Lower lobe of right lung (tissue), 2 donors: ENCODE data around the gene MRM2. TPM values are rescaled to one million over a fixed set of nuclear protein-coding genes. Genes with fewer than 3 reads are reported as not detected.

Experiments used
- ATAC-seq, 2 donors: fragments of 200-7000 bp; cut with Tn5 transposase; one replicate each; pipeline ENCODE4 v1.9.1; 2020 to 2022; ENCODE audit warnings: mild to moderate bottlenecking in 2 of 2, moderate library complexity in 2 of 2
- DNase-seq: peaks from one replicate; pipeline ENCODE4 v3.0.0-alpha.2; 2020
- H3K27ac ChIP-seq: fragments of 200-600 bp; one replicate; pipeline ENCODE4 v1.8.0; 2022
- H3K27me3 ChIP-seq: fragments of 200-600 bp; one replicate; pipeline ENCODE4 v1.8.0; 2022; ENCODE audit warnings: low read depth
- H3K36me3 ChIP-seq: fragments of 200-600 bp; one replicate; pipeline ENCODE4 v1.8.0; 2022; ENCODE audit warnings: mild to moderate bottlenecking
- H3K4me1 ChIP-seq: fragments of 200-600 bp; one replicate; pipeline ENCODE4 v1.8.0; 2022
- H3K4me3 ChIP-seq: fragments of 200-600 bp; one replicate; pipeline ENCODE4 v1.8.0; 2022; ENCODE audit warnings: mild to moderate bottlenecking
- H3K9me3 ChIP-seq: fragments of 200-600 bp; one replicate; pipeline ENCODE4 v1.8.0; 2022
- CTCF ChIP-seq: fragments of 200-600 bp; IDR thresholded peaks from one replicate; pipeline ENCODE4 v1.8.0; 2022; ENCODE audit warnings: antibody characterized with exemption, mild to moderate bottlenecking
- intact Hi-C: fragments of 100-400 bp; cut with DNase I; formaldehyde crosslinking; loops from one replicate; pipeline ENCODE4 v1.11.0; 2022
- total RNA-seq: library from RNA; stranded (reverse); fragmentation: NEBNext Ultra II Directional; extraction: Animal tissue kit (Norgen Biotek cat#: 25700); gene quantifications from one replicate; pipeline ENCODE4 v1.2.1, GENCODE V29; 2021
- donor health status: DM: no; HTN: yes; CAD: no; lungs with severe emphysema.

Gene MRM2
- total RNA-seq, 1 donor from 2014 or later, result 22.6 TPM

DNA sequence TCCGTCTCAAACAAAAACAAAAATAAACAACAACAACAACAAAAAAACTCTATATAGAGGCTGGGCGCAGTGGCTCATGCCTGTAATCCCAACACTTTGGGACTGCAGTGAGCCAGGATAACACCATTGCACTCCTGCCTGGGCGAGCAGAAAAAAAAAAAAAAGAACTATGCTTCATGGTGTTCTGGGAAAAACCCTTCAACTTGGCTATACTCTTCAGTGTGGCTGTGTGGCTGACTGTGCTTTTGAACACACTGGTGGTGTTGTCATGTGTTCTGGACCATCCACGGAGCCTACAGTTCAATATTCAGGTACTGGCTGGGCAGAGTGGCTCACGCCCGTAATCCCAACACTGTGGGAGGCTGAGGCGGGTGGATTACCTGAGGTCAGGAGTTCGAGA lies 45.7 kb upstream of the MRM2 start:
- Histone ChIP-seq H3K4me1 (no peaks in the 10 kb centered on the region), H3K36me3 (no peaks in the 10 kb centered on the region), H3K27me3 (no peaks in the 10 kb centered on the region), H3K4me3 (no peak overlapping the region), H3K27ac (no peak overlapping the region), H3K9me3 (no peaks in the 10 kb centered on the region)
- intact Hi-C loops, result no loop called here
- ATAC-seq (no peak), DNase-seq (no peak)
- TF ChIP-seq CTCF, result no peak

- ATAC-seq, result peak in 1 of 2 donors; percentile 42
- Histone ChIP-seq H3K9me3 (no peaks in the 10 kb centered on the region), H3K36me3 (no peaks in the 10 kb centered on the region), H3K27ac (no peak overlapping the region), H3K27me3 (no peaks in the 10 kb centered on the region), H3K4me3 (no peak overlapping the region), H3K4me1 (peaks cover 12% of the 10 kb centered on the region)
- intact Hi-C loops, result no loop called here
- DNase-seq, result no peak
- no peak for TF ChIP-seq CTCF
These were observed 41.1 kb upstream of the MRM2 start for GRCh38 chr7:2283074-2283473.

- no peak overlapping the region for H3K4me3 ChIP-seq
- TF ChIP-seq CTCF, result no peak
- intact Hi-C loops, result no loop called here
- H3K4me1 ChIP-seq, result peaks cover 12% of the 10 kb centered on the region
- DNase-seq (no peak), ATAC-seq (no peak)
- H3K27ac ChIP-seq, result no peak overlapping the region
- no peaks in the 10 kb centered on the region for H3K27me3 ChIP-seq
- H3K36me3 ChIP-seq, result peaks cover 6% of the 10 kb centered on the region
- no peaks in the 10 kb centered on the region for H3K9me3 ChIP-seq
These were observed 40.3 kb upstream of the MRM2 start for GRCh38 chr7:2282185-2282751.

- TF ChIP-seq CTCF, result no peak
- no peak for DNase-seq
- Histone ChIP-seq H3K27ac (no peak overlapping the region), H3K4me1 (peaks cover 12% of the 10 kb centered on the region), H3K9me3 (no peaks in the 10 kb centered on the region), H3K36me3 (peaks cover 14% of the 10 kb centered on the region), H3K4me3 (no peak overlapping the region), H3K27me3 (no peaks in the 10 kb centered on the region)
- ATAC-seq, result peak; percentile 29 to 61
- intact Hi-C loops, result no loop called here
These were observed 39.5 kb upstream of the MRM2 start for GRCh38 chr7:2281541-2281940.

DNA sequence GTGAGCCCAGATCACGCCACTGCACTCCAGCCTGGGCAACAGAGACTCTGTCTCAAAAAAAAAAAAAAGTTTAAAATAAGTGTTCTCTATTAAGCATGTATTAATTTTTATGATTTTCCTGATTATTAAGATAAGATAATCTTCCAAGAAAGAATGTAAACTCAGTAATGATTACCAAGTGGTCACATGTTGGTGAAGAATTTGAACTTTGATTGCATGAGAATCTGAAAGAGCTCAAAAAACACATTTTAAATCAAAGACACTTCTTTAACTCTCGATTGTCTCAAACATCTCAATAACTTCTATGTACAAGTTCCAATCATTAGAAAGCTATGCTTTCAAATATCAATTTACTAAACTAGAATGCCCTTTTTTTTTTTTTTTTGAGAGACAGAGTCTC lies 38.4 kb upstream of the MRM2 start:
- TF ChIP-seq CTCF, result no peak
- Histone ChIP-seq H3K4me3 (no peak overlapping the region), H3K27ac (no peak overlapping the region), H3K9me3 (no peaks in the 10 kb centered on the region), H3K4me1 (peaks cover 12% of the 10 kb centered on the region), H3K36me3 (peaks cover 14% of the 10 kb centered on the region), H3K27me3 (no peaks in the 10 kb centered on the region)
- no peak for DNase-seq
- no peak for ATAC-seq
- intact Hi-C loops, result no loop called here

DNA sequence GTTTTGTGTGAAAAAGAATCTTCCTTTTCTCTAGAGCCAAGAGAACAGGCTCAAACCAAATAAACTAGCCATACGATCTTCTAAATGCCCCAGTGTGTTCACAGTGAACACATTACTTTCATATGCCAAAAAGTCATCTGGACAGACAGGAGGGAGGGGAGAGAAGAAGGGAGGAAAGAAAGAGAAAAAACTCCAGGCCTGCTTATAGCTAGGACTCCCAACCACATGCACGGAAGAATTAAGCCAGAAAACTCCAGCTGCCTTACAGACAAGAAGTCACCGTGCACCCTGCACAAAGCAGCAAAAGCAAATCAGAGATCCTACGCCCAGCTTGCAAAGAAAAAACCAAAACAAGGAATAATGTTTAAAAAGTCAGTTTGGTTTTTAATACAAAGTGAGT lies 37.9 kb upstream of the MRM2 start:
- H3K4me1 ChIP-seq, result peaks cover 12% of the 10 kb centered on the region
- intact Hi-C loops, result no loop called here
- no peaks in the 10 kb centered on the region for H3K9me3 ChIP-seq
- peaks cover 16% of the 10 kb centered on the region for H3K36me3 ChIP-seq
- H3K4me3 ChIP-seq, result no peak overlapping the region
- H3K27ac ChIP-seq, result no peak overlapping the region
- DNase-seq (no peak), ATAC-seq (no peak)
- no peaks in the 10 kb centered on the region for H3K27me3 ChIP-seq
- no peak for TF ChIP-seq CTCF
